GM21367 (cell line): ENCODE measurements around the gene TEX10.

ENCODE experiments used
- ATAC-seq: cut with Tn5 transposase; IDR thresholded peaks from one replicate; pipeline ENCODE4 v1.9.1; 2021; ENCODE audit not compliant: unreplicated experiment

Gene TEX10

DNA sequence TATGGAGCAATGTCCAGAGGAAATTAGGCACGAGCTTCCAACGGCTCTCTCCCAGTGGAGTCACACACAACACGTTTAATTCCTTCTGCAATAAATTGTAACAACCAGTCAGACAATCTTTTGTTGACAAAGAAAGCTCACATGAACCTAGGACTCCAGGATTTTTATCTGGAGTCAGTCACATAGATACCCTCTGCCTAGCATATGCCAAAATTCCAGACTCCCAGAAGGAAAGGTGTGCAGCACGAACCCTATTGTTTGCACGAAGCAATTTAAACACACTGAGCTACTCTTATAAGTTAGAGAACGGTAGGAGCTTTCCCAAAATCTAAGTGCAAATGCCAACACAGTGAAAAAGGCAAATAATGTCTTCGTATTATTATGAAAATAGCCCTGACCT is 67.1 kb downstream of the TEX10 start:
- no peak for ATAC-seq

DNA sequence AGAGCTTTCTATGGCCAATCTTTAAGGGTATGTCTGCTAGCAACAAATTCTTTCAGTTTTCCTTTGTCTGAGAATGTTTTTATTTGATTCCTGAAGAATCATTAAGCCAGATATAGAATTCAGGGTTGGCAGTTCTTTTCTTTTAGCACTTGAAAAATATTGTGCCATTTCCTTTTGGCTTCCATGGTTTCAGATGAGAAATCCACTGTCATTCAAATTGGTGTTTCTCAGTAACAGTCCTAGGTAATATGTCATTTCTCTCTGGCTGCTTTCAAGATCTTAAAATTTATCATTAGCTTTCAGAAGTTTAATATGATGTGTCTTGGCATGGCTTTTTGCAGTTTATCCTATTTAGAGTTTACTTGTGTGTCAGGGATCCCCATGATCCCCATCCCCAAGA is 67.7 kb downstream of the TEX10 start:
- no peak for ATAC-seq

DNA sequence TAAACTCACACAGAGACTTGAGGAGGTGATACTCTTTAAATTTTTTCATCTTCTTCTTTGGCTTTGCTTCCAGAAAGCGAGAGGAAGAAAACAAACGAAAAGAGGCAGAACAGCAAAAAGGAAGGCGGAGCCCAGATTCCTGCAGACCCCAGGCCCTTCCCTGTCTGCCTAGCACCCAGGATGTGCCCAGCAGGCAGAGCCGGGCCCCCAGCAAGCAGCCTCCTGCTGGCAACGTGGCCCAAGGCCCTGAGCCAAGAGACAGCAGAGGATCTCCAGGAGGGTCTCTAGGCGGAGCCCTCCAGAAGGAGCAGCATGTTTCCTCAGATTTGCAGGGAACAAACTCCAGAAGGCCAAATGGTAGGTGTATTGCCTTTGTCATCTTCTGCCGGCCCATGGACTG is 68.5 kb downstream of the TEX10 start:
- ATAC-seq: no peak

DNA sequence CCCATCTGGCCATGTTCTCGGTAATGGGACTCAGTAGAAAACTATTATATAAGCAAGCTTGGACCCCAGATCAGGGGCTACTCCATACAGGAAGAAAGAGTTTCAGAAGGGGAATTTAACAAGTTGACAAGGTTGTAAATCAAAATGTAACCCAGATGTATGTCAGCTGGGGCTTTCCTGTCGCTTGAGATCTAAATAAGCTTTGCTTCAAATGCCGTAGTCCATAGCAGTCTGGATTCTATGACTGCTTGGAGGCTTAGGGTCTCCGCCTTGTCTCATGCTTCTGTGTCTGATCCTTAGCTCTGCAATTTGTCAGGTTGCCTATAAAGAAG is 70.4 kb downstream of the TEX10 start:
- no peak for ATAC-seq

DNA sequence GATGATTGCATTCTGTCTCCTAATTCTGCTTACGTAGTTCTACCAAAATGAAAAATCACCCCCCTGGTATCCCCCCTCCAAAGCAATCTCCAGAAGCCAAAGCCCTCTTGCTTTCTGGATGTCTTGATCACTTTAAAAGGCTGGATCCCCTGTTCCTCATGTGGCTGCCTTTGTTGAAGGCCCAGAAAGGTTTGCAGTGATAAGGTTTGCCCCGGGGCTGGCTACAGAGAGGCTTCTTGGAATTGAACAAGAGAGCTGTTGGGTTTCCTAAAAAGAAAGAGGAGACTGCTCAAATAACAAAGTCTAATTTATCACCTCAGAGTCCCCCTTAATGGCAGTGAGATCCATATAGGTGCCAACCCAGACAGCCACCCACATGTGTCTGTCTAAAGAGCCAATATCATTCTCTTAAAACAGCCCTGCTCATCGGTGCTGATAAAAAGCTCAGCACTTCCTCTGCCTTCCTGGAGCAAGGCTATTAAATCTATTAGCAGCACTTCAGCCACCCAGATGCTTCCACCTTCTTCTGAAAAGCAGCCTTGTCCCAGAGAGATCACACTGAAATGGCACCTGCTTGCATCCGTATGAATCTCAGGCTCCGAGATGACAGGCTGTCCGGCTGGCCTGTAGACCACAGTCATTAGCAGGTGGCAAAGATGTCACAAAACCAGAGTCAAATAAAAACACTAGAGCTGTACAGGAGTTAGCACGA is 70.9 kb downstream of the TEX10 start:
- ATAC-seq: no peak

DNA sequence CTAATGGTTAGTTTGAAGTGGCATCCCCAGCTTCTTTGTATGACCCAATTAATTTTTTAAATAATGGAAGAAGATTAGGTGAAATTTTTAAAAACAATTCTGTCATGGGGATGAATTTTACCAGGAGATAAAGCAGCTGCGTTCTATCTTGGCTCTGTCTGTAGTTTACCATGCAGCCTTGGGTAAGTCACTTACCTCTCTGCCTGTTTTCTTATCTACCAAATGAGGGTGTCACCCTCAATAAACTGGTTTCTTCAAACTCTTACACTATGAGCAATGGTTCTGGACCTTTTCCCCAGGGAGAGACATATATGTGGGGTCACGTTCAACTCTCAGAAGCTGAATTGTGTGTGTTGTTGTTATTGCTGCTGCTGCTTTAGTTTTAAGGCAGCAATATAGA is 71.7 kb downstream of the TEX10 start:
- no peak for ATAC-seq

DNA sequence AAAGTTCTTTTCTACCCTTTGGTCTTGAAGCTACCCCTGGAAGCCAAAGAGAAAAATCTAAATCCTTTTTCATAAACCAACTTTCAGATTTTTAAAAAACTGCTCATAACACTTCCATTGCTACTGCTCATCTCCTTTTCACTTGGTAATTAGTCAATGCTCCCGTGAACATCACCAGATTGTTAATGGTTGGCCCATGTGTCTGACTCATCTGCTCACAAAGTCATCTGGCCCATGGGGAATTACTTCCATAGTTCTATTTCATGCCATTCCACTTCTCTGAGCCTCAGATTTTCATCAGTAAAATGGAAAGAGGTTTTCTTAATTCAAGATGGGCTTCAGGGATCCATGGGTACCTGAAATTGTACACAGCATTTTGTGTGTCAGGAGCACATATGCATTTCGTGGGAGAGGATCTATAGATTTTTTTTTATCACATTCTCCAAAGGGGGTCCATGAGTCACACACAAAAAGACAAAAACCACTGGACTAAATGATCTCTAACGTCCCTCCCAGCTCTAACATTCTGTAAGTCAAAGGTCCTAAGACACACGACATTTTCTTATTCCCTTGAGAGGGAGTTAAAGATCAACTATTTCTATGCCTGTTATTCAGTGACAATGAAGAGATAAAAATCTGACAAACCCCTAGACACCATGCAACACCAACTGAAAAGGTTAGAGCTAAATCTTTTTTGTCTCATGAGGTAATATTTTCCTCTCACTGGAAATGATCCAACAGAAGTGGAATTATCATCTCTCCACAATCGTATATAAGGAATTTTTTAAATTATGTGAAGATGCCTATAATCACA is 75.4 kb downstream of the TEX10 start:
- ATAC-seq: no peak

DNA sequence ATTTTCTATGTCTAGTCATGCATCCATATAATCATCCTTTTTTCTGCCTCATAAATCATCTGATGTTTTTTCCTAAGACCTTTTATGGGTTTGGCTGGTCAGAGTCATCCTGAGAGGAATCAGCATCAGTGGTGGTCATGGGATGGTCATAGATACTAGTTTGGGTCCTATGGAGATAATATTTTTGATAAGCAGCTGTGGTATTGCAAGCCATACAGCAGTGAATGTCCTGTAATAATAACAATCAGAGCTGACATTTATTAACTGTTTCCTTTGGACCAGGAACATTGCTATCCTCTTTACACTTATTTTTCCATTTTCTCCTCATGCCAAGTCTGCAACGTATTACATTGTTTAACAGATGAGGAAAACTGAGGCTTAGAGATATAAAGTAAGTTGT is 83.1 kb downstream of the TEX10 start:
- no peak for ATAC-seq

DNA sequence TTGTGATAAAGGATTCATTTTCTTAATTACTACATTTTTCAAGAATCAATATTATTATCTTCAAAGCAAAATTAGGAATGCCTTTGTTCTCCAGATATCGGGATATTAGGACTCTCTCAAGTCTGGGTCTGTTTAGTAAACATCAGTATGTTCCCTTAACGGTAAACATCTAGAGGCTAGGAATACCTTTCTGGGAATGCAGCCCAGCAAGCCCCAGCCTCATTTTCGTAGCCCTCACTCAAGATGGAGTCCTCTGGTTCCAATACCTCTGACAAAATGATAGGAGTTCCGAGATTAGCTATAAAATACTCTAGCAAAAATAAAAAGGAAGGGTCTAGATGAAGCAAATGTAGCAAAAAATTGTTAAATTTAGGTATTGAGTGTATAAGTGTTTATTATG is 84.5 kb downstream of the TEX10 start:
- no peak for ATAC-seq

DNA sequence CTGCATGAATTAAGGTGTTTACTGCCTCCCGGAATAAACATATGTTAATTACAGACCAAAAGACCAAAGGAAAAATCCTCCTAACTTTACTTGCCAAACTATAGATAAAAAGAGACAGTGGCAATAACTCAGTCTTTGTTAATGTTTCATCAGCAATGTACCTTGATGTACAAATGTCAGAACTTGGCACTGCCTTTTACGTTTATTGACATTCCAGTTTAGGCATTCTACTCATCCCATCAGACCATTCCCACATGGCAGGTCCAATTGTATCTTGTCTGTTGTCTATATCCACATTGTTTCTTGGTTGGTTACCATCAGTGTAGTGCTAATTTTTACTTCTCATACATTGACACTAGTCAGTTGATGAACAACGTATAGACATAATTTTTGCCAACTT is 85.5 kb downstream of the TEX10 start:
- ATAC-seq: no peak
